ENCODE measurements around the gene SLX9. TPM values are rescaled to one million over a fixed set of nuclear protein-coding genes. Genes with fewer than 3 reads are reported as not detected.

Gene SLX9
- total RNA-seq, 6 donors from 2014 or later, result 5.5 to 34.6 (median 22.8) TPM

GRCh38 chr21:44990921-44991320 lies 51.1 kb downstream of the SLX9 start:
- peaks cover 3 to 13% (median 7%) of the 10 kb centered on the region in 4 donors for H3K4me1 ChIP-seq
- TF ChIP-seq POLR2A (IDR thresholded peaks at IDR 0.05), result no peak
- TF ChIP-seq POLR2AphosphoS5 (IDR thresholded peaks at IDR 0.05), result no peak
- TF ChIP-seq, protein P1, sequence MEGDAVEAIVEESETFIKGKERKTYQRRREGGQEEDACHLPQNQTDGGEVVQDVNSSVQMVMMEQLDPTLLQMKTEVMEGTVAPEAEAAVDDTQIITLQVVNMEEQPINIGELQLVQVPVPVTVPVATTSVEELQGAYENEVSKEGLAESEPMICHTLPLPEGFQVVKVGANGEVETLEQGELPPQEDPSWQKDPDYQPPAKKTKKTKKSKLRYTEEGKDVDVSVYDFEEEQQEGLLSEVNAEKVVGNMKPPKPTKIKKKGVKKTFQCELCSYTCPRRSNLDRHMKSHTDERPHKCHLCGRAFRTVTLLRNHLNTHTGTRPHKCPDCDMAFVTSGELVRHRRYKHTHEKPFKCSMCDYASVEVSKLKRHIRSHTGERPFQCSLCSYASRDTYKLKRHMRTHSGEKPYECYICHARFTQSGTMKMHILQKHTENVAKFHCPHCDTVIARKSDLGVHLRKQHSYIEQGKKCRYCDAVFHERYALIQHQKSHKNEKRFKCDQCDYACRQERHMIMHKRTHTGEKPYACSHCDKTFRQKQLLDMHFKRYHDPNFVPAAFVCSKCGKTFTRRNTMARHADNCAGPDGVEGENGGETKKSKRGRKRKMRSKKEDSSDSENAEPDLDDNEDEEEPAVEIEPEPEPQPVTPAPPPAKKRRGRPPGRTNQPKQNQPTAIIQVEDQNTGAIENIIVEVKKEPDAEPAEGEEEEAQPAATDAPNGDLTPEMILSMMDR (IDR thresholded peaks at IDR 0.05), result no peak
- no peak for TF ChIP-seq EP300 (IDR thresholded peaks at IDR 0.05)
- H3K27me3 ChIP-seq, result no peaks in the 10 kb centered on the region
- no peak overlapping the region for H3K4me3 ChIP-seq
- H3K36me3 ChIP-seq, result no peaks in the 10 kb centered on the region
- ATAC-seq (ENCODE audit: low FRiP score in 2 of 2) (no peak), DNase-seq (peak in 1 of 2 donors; percentile 65)
- peak overlapping the region in 2 of 4 donors; percentile 22 to 28 for H3K27ac ChIP-seq
- H3K9me3 ChIP-seq, result no peaks in the 10 kb centered on the region
- WGBS, 2 donors, result 82 to 100% methylated on average over 1 to 10 of the region's 13 CpGs

DNA sequence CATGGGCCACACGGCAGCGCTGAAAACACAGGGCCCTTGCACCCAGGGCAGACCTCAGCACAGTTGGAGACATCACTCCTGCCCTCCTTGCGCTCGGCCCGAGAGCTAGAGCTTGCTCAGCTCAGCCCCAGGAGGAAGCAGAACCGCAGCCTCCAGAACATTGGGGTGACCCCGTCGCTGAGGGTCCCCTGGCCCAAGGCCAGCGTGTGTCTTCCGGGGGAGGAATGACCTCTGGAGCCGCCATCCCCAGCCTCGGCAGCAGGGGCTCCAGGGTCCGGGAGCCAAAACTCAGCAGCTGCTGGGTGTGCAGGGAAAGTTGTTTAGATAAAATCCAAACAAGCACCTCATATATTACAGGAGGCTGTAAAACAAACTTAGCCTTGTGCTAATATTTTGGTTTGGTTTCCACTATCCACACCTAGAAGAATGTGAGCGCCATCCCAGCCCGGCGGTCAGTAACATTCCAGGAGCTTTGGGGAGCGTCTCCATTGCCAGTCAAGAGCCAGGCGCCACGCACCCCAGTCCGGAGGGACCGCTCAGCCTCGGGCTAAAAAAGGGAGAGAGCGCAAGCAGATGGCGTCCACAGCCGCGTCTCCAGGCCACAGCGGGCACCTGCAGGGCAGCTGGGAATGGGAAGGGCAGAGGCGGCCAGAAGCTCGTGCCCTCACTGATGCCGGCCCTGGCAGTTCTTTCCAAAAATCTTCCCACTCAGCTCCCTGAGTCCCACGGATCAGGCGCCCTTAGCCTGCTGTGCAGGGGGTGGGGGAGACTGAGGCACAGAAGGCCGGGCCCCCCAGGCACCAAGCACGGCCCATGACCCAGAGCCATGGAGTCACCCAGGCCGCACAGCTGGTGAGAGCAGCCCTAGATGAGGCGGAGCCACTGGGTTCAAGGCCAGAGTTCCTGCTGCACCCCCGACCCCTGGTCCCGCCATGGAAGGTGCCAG lies 52.0 kb downstream of the SLX9 start:
- Histone ChIP-seq H3K4me1 (peaks cover 3 to 13% (median 7%) of the 10 kb centered on the region in 4 donors), H3K27ac (peak overlapping the region in 2 of 4 donors; percentile 75 to 85), H3K27me3 (no peaks in the 10 kb centered on the region), H3K9me3 (no peaks in the 10 kb centered on the region), H3K4me3 (no peak overlapping the region), H3K36me3 (no peaks in the 10 kb centered on the region)
- 54 to 71% methylated on average over 7 to 35 of the region's 38 CpGs for WGBS, 2 donors
- TF ChIP-seq POLR2AphosphoS5 (IDR thresholded peaks at IDR 0.05), result no peak
- TF ChIP-seq POLR2A (IDR thresholded peaks at IDR 0.05), result no peak
- TF ChIP-seq EP300 (IDR thresholded peaks at IDR 0.05), result no peak
- TF ChIP-seq, protein P1 (IDR thresholded peaks at IDR 0.05), result peak in 1 of 6 experiments; percentile 23
- peak in 1 of 2 donors; percentile 79 for DNase-seq
- no peak for ATAC-seq (ENCODE audit: low FRiP score in 2 of 2)

GRCh38 chr21:44992608-44993031 lies 52.8 kb downstream of the SLX9 start:
- H3K9me3 ChIP-seq, result no peaks in the 10 kb centered on the region
- H3K4me1 ChIP-seq, result peaks cover 3 to 13% (median 7%) of the 10 kb centered on the region in 4 donors
- peak in 1 of 2 donors; percentile 80 for DNase-seq
- H3K27me3 ChIP-seq, result no peaks in the 10 kb centered on the region
- TF ChIP-seq EP300 (IDR thresholded peaks at IDR 0.05) (no peak), POLR2AphosphoS5 (IDR thresholded peaks at IDR 0.05) (no peak)
- TF ChIP-seq, protein P1 (IDR thresholded peaks at IDR 0.05), result no peak
- H3K27ac ChIP-seq, result peak overlapping the region in 2 of 4 donors; percentile 75 to 85
- 97% methylated on average over 13 of the region's 13 CpGs; no CpG with 5 or more reads in 1 of the 2 donors for WGBS, 2 donors
- H3K4me3 ChIP-seq, result no peak overlapping the region
- ATAC-seq (ENCODE audit: low FRiP score in 2 of 2), result no peak
- no peaks in the 10 kb centered on the region for H3K36me3 ChIP-seq

GRCh38 chr21:44993321-44994046 lies 53.7 kb downstream of the SLX9 start:
- Histone ChIP-seq H3K4me3 (no peak overlapping the region), H3K4me1 (peaks cover 3 to 13% (median 7%) of the 10 kb centered on the region in 4 donors), H3K27me3 (no peaks in the 10 kb centered on the region), H3K27ac (peak overlapping the region in 3 of 4 donors; percentile 41 to 85 (median 75)), H3K9me3 (no peaks in the 10 kb centered on the region), H3K36me3 (no peaks in the 10 kb centered on the region)
- no peak for ATAC-seq (ENCODE audit: low FRiP score in 2 of 2)
- 81 to 90% methylated on average over 9 to 20 of the region's 20 CpGs for WGBS, 2 donors
- DNase-seq, result peak in 1 of 2 donors; percentile 82
- TF ChIP-seq EP300 (IDR thresholded peaks at IDR 0.05), result no peak
- TF ChIP-seq POLR2A (IDR thresholded peaks at IDR 0.05), result no peak
- TF ChIP-seq, protein P1 (IDR thresholded peaks at IDR 0.05), result no peak
- TF ChIP-seq POLR2AphosphoS5 (IDR thresholded peaks at IDR 0.05), result no peak
